ENCODE data around the gene TET3.

DNA sequence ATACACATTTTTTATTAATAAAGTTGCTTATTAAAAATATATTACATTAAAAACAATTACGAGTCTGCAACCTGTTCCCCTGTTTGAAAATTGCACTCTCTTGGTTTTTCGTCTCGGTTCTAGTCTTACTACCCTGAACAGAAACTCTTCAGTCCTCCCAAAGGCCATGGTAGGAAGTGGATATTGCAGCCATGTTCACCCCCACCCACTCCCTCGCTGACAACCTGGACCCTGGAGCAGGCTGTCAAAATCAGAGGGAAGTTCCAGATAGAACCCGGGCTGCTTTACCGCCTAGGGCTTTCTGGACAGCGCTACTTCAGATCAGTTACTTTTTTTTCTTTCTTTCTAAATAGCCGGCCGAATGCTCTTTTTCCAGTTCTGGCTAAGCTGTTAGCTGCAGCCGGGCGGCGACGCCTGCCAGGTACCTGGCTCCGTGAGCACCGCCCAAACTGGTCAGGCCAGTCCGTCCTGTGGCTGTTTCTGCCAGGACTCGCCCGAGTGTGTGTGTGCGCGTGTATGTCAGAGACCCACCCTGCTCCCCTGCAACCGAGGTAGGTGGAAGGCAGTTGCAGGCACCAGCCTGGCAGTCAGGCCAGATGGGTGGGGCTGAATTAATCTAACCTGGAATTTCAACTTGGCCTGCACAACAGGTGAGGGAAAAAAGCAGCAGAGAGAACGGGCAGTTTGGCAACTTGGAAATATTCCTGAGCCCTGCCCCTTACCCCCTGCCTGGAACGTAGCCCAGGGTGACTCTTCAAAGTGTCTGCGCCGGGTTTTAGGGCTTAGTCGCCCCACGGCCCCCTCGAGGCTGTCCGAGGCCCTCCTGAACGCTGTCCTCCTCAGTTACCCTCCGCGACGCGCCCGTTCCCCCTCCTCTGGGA, 1.1 kb upstream of the TET3 start:
- TF ChIP-seq POLR2A (IDR thresholded peaks at IDR 0.05) (no peak), CTCF (IDR thresholded peaks at IDR 0.05) (no peak)

All from testis (tissue), 2 donors.